ENCODE data around the gene PMF1. TPM values are rescaled to one million over a fixed set of nuclear protein-coding genes. Genes with fewer than 3 reads are reported as not detected.

PMF1 gene
- total and polyA plus RNA-seq, 2 experiments from 2014 or later: 112 to 118 TPM

DNA sequence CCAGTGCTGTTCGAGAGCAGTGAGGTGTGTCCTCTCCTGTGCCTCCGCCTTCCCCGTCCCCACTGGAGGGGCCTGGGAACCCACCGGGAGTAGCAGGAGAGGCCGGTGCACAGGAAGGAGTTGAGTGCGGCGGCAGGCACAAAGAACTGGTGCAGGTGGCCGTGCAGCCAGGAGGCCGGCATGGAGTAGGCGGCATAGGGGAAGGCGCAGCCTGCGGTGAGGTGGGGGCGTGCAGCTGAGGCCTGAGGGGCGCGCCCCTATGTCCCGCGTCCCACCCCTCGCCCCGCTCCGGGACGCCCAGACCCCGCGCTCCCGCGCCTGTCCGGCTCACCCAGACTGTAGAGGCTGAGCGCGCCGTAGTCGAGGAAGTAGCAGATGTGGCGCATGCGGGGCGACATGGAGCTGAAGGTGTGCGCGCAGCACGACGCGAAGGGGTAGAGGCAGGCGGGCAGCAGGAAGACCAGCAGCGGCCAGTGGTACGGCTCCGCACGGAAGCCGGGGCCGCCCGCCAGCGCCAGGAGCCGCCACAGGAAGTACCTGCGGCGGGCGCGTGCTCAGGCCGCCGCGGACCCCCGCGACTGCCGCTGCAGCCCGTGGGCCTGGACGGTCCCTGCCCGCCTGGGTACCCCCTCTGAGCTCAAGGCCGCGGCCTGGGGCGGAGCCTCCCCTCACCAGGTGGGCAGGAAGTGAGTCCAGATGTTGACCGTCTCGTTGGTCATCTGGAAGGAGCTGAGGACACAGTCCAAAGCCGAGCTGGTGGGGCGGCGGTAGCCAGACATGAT is 32.8 kb downstream of the PMF1 start:
- peaks cover 15% of the 10 kb centered on the region for H3K36me3 Mint-ChIP-seq (ENCODE audit: low read depth)
- peak overlapping the region; percentile 64 for H3K4me3 ChIP-seq
- H3K27ac ChIP-seq (ENCODE audit: low read depth): no peak overlapping the region
- ATAC-seq (peak; percentile 43), DNase-seq (ENCODE audit: low spot score) (peak; percentile 75)
- H3K4me1 ChIP-seq (ENCODE audit: insufficient read depth): peaks cover 33% of the 10 kb centered on the region
- H3K4me1 Mint-ChIP-seq: peaks cover 34% of the 10 kb centered on the region
- no peak overlapping the region for H3K27ac Mint-ChIP-seq
- no peaks in the 10 kb centered on the region for H3K9me2 ChIP-seq (ENCODE audit: insufficient read depth)
- TF ChIP-seq JUNB (IDR thresholded peaks at IDR 0.05; ENCODE audit: unreplicated experiment) (no peak), POLR2AphosphoS5 (IDR thresholded peaks at IDR 0.05; ENCODE audit: low read depth) (peak; percentile 48)
- H3K36me3 ChIP-seq (ENCODE audit: insufficient read depth): no peaks in the 10 kb centered on the region
- peak overlapping the region; percentile 91 for H3K4me2 ChIP-seq
- H4K20me1 ChIP-seq (replicated peaks; ENCODE audit: insufficient read depth): no peaks in the 10 kb centered on the region
- peak overlapping the region; percentile 93 for H2AFZ ChIP-seq
- H3K9me3 Mint-ChIP-seq: no peaks in the 10 kb centered on the region
- H3K79me2 ChIP-seq (replicated peaks; ENCODE audit: insufficient read depth): no peaks in the 10 kb centered on the region
- H3K27me3 Mint-ChIP-seq (ENCODE audit: insufficient read depth, low read depth, poor library complexity): peaks cover 21% of the 10 kb centered on the region
- H3F3A ChIP-seq (replicated peaks; ENCODE audit: low read depth): peaks cover 15% of the 10 kb centered on the region
- no peaks in the 10 kb centered on the region for H3K27me3 ChIP-seq (ENCODE audit: insufficient read depth)
- H3K4me3 Mint-ChIP-seq: peak overlapping the region; percentile 78

DNA sequence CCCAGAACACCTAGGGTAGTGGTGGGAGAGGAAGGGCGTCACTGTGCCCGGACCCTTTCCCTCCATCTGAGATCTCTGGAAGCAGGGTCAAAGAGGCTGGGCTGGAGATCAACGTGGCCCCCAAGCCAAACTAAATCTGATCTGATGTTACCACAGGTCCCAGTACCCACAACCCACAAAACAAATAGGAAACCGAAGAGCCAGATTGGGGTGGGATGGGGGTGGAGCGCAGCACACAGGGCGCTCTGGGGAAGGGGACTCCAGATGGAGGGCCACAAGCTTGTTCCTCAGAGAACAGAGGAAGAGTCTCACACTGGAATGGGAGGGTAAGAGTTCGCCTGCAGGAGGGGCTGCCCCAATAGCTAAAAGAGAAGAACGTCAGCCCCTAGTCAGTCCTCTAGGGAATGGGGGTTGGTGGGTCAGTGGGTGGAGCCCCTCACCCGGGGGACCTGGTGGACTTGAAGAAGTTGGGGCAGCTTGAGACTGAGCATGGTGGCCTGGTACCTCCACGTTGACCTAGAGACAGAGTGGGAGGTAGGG is 33.5 kb downstream of the PMF1 start:
- Histone ChIP-seq H4K20me1 (replicated peaks; ENCODE audit: insufficient read depth) (no peaks in the 10 kb centered on the region), H2AFZ (peak overlapping the region; percentile 81; the same call in 1 of the 2 replicates), H3K27me3 (ENCODE audit: insufficient read depth) (no peaks in the 10 kb centered on the region), H3F3A (replicated peaks; ENCODE audit: low read depth) (peaks cover 13% of the 10 kb centered on the region), H3K4me2 (peak overlapping the region; percentile 91), H3K36me3 (ENCODE audit: insufficient read depth) (no peaks in the 10 kb centered on the region), H3K79me2 (replicated peaks; ENCODE audit: insufficient read depth) (no peaks in the 10 kb centered on the region), H3K4me1 (ENCODE audit: insufficient read depth) (peaks cover 33% of the 10 kb centered on the region), H3K27ac (ENCODE audit: low read depth) (no peak overlapping the region), H3K4me3 (peak overlapping the region; percentile 64), H3K9me2 (ENCODE audit: insufficient read depth) (no peaks in the 10 kb centered on the region)
- Mint-ChIP-seq H3K27me3 (ENCODE audit: insufficient read depth, low read depth, poor library complexity) (peaks cover 16% of the 10 kb centered on the region), H3K4me3 (peak overlapping the region; percentile 62), H3K36me3 (ENCODE audit: low read depth) (peaks cover 20% of the 10 kb centered on the region), H3K4me1 (peaks cover 34% of the 10 kb centered on the region), H3K9me3 (no peaks in the 10 kb centered on the region), H3K27ac (no peak overlapping the region)
- ATAC-seq (peak; percentile 0; the same call in 2 of the 3 replicates), DNase-seq (ENCODE audit: low spot score) (peak; percentile 38)
- no peak for TF ChIP-seq STAT1 (IDR thresholded peaks at IDR 0.05; ENCODE audit: unreplicated experiment)
- TF ChIP-seq EZH2 (IDR thresholded peaks at IDR 0.05; ENCODE audit: low read depth, unreplicated experiment): no peak
- no peak for TF ChIP-seq CREB1 (CRISPR knock-in tag; IDR thresholded peaks at IDR 0.05; ENCODE audit: low read depth)
- TF ChIP-seq POLR2AphosphoS5 (IDR thresholded peaks at IDR 0.05; ENCODE audit: low read depth): no peak
- no peak for TF ChIP-seq EZH2phosphoT487 (IDR thresholded peaks at IDR 0.05; ENCODE audit: unreplicated experiment)
- TF ChIP-seq JUNB (IDR thresholded peaks at IDR 0.05; ENCODE audit: unreplicated experiment): no peak
- TF ChIP-seq, protein P1, sequence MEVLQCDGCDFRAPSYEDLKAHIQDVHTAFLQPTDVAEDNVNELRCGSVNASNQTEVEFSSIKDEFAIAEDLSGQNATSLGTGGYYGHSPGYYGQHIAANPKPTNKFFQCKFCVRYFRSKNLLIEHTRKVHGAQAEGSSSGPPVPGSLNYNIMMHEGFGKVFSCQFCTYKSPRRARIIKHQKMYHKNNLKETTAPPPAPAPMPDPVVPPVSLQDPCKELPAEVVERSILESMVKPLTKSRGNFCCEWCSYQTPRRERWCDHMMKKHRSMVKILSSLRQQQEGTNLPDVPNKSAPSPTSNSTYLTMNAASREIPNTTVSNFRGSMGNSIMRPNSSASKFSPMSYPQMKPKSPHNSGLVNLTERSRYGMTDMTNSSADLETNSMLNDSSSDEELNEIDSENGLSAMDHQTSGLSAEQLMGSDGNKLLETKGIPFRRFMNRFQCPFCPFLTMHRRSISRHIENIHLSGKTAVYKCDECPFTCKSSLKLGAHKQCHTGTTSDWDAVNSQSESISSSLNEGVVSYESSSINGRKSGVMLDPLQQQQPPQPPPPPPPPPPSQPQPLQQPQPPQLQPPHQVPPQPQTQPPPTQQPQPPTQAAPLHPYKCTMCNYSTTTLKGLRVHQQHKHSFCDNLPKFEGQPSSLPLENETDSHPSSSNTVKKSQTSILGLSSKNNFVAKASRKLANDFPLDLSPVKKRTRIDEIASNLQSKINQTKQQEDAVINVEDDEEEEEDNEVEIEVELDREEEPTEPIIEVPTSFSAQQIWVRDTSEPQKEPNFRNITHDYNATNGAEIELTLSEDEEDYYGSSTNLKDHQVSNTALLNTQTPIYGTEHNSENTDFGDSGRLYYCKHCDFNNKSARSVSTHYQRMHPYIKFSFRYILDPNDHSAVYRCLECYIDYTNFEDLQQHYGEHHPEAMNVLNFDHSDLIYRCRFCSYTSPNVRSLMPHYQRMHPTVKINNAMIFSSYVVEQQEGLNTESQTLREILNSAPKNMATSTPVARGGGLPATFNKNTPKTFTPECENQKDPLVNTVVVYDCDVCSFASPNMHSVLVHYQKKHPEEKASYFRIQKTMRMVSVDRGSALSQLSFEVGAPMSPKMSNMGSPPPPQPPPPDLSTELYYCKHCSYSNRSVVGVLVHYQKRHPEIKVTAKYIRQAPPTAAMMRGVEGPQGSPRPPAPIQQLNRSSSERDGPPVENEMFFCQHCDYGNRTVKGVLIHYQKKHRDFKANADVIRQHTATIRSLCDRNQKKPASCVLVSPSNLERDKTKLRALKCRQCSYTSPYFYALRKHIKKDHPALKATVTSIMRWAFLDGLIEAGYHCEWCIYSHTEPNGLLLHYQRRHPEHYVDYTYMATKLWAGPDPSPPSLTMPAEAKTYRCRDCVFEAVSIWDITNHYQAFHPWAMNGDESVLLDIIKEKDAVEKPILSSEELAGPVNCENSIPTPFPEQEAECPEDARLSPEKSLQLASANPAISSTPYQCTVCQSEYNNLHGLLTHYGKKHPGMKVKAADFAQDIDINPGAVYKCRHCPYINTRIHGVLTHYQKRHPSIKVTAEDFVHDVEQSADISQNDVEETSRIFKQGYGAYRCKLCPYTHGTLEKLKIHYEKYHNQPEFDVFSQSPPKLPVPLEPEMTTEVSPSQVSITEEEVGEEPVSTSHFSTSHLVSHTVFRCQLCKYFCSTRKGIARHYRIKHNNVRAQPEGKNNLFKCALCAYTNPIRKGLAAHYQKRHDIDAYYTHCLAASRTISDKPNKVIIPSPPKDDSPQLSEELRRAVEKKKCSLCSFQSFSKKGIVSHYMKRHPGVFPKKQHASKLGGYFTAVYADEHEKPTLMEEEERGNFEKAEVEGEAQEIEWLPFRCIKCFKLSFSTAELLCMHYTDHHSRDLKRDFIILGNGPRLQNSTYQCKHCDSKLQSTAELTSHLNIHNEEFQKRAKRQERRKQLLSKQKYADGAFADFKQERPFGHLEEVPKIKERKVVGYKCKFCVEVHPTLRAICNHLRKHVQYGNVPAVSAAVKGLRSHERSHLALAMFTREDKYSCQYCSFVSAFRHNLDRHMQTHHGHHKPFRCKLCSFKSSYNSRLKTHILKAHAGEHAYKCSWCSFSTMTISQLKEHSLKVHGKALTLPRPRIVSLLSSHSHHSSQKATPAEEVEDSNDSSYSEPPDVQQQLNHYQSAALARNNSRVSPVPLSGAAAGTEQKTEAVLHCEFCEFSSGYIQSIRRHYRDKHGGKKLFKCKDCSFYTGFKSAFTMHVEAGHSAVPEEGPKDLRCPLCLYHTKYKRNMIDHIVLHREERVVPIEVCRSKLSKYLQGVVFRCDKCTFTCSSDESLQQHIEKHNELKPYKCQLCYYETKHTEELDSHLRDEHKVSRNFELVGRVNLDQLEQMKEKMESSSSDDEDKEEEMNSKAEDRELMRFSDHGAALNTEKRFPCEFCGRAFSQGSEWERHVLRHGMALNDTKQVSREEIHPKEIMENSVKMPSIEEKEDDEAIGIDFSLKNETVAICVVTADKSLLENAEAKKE (CRISPR knock-in tag; IDR thresholded peaks at IDR 0.05): no peak
- TF ChIP-seq, protein P2, sequence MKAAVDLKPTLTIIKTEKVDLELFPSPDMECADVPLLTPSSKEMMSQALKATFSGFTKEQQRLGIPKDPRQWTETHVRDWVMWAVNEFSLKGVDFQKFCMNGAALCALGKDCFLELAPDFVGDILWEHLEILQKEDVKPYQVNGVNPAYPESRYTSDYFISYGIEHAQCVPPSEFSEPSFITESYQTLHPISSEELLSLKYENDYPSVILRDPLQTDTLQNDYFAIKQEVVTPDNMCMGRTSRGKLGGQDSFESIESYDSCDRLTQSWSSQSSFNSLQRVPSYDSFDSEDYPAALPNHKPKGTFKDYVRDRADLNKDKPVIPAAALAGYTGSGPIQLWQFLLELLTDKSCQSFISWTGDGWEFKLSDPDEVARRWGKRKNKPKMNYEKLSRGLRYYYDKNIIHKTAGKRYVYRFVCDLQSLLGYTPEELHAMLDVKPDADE (IDR thresholded peaks at IDR 0.05): no peak
- no peak for TF ChIP-seq NANOG (IDR thresholded peaks at IDR 0.05; ENCODE audit: borderline replicate concordance)
